Measurements from ENCODE around the gene KCMF1.

Gene KCMF1

GRCh38 chr2:85042330-85042729 is 71.4 kb downstream of the KCMF1 start:
- Mint-ChIP-seq H3K27me3 (ENCODE audit: low read depth) (no peaks in the 10 kb centered on the region), H3K27ac (no peak overlapping the region), H3K9me3 (no peaks in the 10 kb centered on the region), H3K4me3 (no peak overlapping the region), H3K4me1 (no peaks in the 10 kb centered on the region), H3K36me3 (ENCODE audit: low read depth) (peaks cover 60% of the 10 kb centered on the region)
- TF ChIP-seq CTCF (IDR thresholded peaks at IDR 0.05; ENCODE audit: unreplicated experiment in 3 of 3), result no peak

GRCh38 chr2:85048534-85048933 is 77.6 kb downstream of the KCMF1 start:
- no peak overlapping the region for H3K27ac Mint-ChIP-seq
- no peaks in the 10 kb centered on the region for H3K27me3 Mint-ChIP-seq (ENCODE audit: low read depth)
- no peaks in the 10 kb centered on the region for H3K9me3 Mint-ChIP-seq
- no peak for TF ChIP-seq CTCF (IDR thresholded peaks at IDR 0.05; ENCODE audit: unreplicated experiment in 3 of 3)
- H3K4me3 Mint-ChIP-seq, result no peak overlapping the region
- H3K4me1 Mint-ChIP-seq, result peaks cover 21% of the 10 kb centered on the region
- H3K36me3 Mint-ChIP-seq (ENCODE audit: low read depth), result peaks cover 56% of the 10 kb centered on the region

GRCh38 chr2:85049236-85049635 is 78.3 kb downstream of the KCMF1 start:
- Mint-ChIP-seq H3K27me3 (ENCODE audit: low read depth) (no peaks in the 10 kb centered on the region), H3K9me3 (no peaks in the 10 kb centered on the region), H3K4me3 (no peak overlapping the region), H3K27ac (peak overlapping the region in 1 of 3 experiments; percentile 47), H3K36me3 (ENCODE audit: low read depth) (peaks cover 59% of the 10 kb centered on the region), H3K4me1 (peaks cover 27% of the 10 kb centered on the region)
- TF ChIP-seq CTCF (IDR thresholded peaks at IDR 0.05; ENCODE audit: unreplicated experiment in 3 of 3), result no peak

GRCh38 chr2:85053802-85054201 is 82.8 kb downstream of the KCMF1 start:
- Mint-ChIP-seq H3K27me3 (ENCODE audit: low read depth) (no peaks in the 10 kb centered on the region), H3K9me3 (no peaks in the 10 kb centered on the region), H3K4me3 (no peak overlapping the region), H3K27ac (peak overlapping the region in 1 of 3 experiments; percentile 28), H3K4me1 (peaks cover 37% of the 10 kb centered on the region), H3K36me3 (ENCODE audit: low read depth) (peaks cover 49% of the 10 kb centered on the region)
- TF ChIP-seq CTCF (IDR thresholded peaks at IDR 0.05; ENCODE audit: unreplicated experiment in 3 of 3), result no peak

GRCh38 chr2:85057226-85057962 is 86.4 kb downstream of the KCMF1 start:
- peaks cover 40% of the 10 kb centered on the region for H3K4me1 Mint-ChIP-seq
- no peak overlapping the region for H3K4me3 Mint-ChIP-seq

More at GRCh38 chr2:85057226-85057962, 86.4 kb downstream of the KCMF1 start:
- TF ChIP-seq CTCF (IDR thresholded peaks at IDR 0.05; ENCODE audit: unreplicated experiment in 3 of 3), result no peak
- H3K27ac Mint-ChIP-seq, result peak overlapping the region in 2 of 3 experiments; percentile 10 to 63
- no peaks in the 10 kb centered on the region for H3K27me3 Mint-ChIP-seq (ENCODE audit: low read depth)
- peaks cover 23% of the 10 kb centered on the region for H3K36me3 Mint-ChIP-seq (ENCODE audit: low read depth)
- no peaks in the 10 kb centered on the region for H3K9me3 Mint-ChIP-seq
